MCF 10A (cell line): Measurements from ENCODE around the gene ZBTB22. TPM values are rescaled to one million over a fixed set of nuclear protein-coding genes. Genes with fewer than 3 reads are reported as not detected.
"Not testable (repeated sequence)": the region's sequence is repeated elsewhere in the genome, so short reads cannot be mapped to it uniquely, and the experiment has no call there.

ENCODE experiments used
- BruUV-seq: library from RNA; stranded (reverse); fragments of 400-500 nt; replicated peaks from 2 replicates; lab custom pipeline; 2021; lab: Mats Ljungman, UMichigan
- CTCF ChIA-PET: fragments of 300-600 bp; sonication (Branson Sonifier 250); formaldehyde crosslinking; extraction: SDS; loops from one replicate; lab custom pipeline; 2021; ENCODE audit warnings: antibody characterized with exemption, inconsistent platforms; lab: Yijun Ruan, JAX
- POLR2A ChIA-PET: fragments of 300-600, 350-650 bp; sonication (Branson Sonifier 250); formaldehyde crosslinking; extraction: SDS; loops from one replicate; lab custom pipeline; 2020; ENCODE audit warnings: antibody characterized with exemption, inconsistent platforms; lab: Yijun Ruan, JAX
- DNase-seq: peaks from one replicate; pipeline ENCODE4 v3.0.0-alpha.2; 2018; ENCODE audit not compliant: unreplicated experiment
- H3K27ac Mint-ChIP-seq: one replicate; pipeline ENCODE4 v1.8.0; 2022; ENCODE audit warnings: mild to moderate bottlenecking, low read depth, mixed read lengths; ENCODE audit not compliant: unreplicated experiment
- H3K27me3 Mint-ChIP-seq: one replicate; pipeline ENCODE4 v1.8.0; 2022; ENCODE audit warnings: mixed read lengths; ENCODE audit not compliant: insufficient read depth, unreplicated experiment
- H3K36me3 Mint-ChIP-seq: one replicate; pipeline ENCODE4 v1.8.0; 2022; ENCODE audit warnings: mild to moderate bottlenecking, moderate library complexity, mixed read lengths; ENCODE audit not compliant: insufficient read depth, unreplicated experiment
- H3K4me1 Mint-ChIP-seq: one replicate; pipeline ENCODE4 v1.8.0; 2022; ENCODE audit warnings: mixed read lengths; ENCODE audit not compliant: insufficient read depth, unreplicated experiment
- H3K4me3 Mint-ChIP-seq: one replicate; pipeline ENCODE4 v1.8.0; 2022; ENCODE audit warnings: mild to moderate bottlenecking, moderate library complexity, mixed read lengths; ENCODE audit not compliant: unreplicated experiment
- H3K9me3 Mint-ChIP-seq: one replicate; pipeline ENCODE4 v1.8.0; 2022; ENCODE audit warnings: mixed read lengths; ENCODE audit not compliant: unreplicated experiment
- intact Hi-C: fragments of 100-400 bp; cut with micrococcal nuclease; formaldehyde crosslinking; loops from 2 replicates; pipeline ENCODE4 v1.14.1; 2022
- total RNA-seq: library from RNA; stranded (reverse); gene quantifications from 2 replicates; pipeline ENCODE4 v1.2.3, GENCODE V29; 2022
- TF ChIP-seq, protein P1 (sequence below): fragments of 200-600 bp; IDR thresholded peaks from one replicate; pipeline ENCODE4 v1.8.0; 2022; ENCODE audit warnings: antibody characterized with exemption, mild to moderate bottlenecking; ENCODE audit not compliant: unreplicated experiment

ZBTB22 gene
- total RNA-seq, 1 experiment from 2014 or later = 12.3 TPM

GRCh38 chr6:33277663-33278391, 39.7 kb downstream of the ZBTB22 start:
- DNase-seq = no peak
- Mint-ChIP-seq H3K27me3 (no peaks in the 10 kb centered on the region), H3K36me3 (peaks cover 61% of the 10 kb centered on the region), H3K9me3 (no peaks in the 10 kb centered on the region), H3K4me1 (peaks cover 30% of the 10 kb centered on the region), H3K27ac (no peak overlapping the region), H3K4me3 (peak overlapping the region; percentile 99)
- intact Hi-C loops = loop anchor here (2.0 kb wide), 1 partner anchor 21 kb away; the partner anchor contains the start of gene RGL2
- no TSS peak for BruUV-seq
- TF ChIP-seq, protein P1, sequence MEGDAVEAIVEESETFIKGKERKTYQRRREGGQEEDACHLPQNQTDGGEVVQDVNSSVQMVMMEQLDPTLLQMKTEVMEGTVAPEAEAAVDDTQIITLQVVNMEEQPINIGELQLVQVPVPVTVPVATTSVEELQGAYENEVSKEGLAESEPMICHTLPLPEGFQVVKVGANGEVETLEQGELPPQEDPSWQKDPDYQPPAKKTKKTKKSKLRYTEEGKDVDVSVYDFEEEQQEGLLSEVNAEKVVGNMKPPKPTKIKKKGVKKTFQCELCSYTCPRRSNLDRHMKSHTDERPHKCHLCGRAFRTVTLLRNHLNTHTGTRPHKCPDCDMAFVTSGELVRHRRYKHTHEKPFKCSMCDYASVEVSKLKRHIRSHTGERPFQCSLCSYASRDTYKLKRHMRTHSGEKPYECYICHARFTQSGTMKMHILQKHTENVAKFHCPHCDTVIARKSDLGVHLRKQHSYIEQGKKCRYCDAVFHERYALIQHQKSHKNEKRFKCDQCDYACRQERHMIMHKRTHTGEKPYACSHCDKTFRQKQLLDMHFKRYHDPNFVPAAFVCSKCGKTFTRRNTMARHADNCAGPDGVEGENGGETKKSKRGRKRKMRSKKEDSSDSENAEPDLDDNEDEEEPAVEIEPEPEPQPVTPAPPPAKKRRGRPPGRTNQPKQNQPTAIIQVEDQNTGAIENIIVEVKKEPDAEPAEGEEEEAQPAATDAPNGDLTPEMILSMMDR = peak; percentile 13
- POLR2A ChIA-PET = interaction anchor here (0.6 to 5.6 kb wide), 20 partner anchors 11 to 306 kb away, joined by 3 to 73 read pairs (median 6); partner anchors contain the start of genes PFDN6, RGL2, RING1 and WDR46
- CTCF ChIA-PET = interaction anchor here (0.7 to 2.9 kb wide), 9 partner anchors 9 to 1098 kb away, joined by 3 to 18 read pairs (median 4); partner anchors contain the start of genes PFDN6 and WDR46

DNA sequence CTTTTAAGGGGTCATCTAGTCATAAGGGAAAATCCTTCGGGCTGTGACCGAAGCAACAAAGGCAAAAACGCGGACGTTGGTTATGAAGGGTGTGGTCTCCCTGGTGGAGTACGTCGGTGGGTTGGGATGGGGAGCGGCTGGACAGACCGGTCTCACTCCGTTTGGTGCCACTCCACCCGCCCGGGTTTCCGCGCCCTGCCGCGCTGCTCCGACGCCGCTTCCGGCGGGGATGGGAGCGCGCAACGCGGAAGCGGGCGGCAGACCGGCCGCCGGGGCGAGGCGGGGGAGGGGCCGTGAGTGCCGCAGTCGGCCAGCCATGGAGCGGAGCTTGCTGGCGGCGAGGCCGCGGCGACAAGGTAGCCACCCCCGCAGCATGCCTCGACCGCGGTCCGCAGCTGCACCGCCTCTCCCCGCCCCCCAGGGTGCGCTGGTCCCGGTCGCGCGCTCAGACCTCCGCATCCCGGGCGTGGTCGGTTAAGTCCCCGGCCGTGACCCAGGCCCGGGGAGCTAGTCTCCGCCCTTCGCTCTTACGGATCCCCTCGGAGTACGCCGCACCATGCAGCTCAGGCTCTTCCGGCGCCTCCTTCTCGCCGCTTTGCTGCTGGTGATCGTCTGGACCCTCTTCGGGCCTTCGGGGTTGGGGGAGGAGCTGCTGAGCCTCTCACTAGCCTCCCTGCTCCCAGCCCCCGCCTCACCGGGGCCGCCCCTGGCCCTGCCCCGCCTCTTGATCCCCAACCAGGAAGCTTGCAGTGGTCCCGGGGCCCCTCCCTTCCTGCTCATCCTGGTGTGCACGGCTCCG, 40.5 kb downstream of the ZBTB22 start, which contains the start of gene B3GALT4:
B3GALT4 (plus strand) TSS at position 260 of the 799 bp plus-strand sequence; CDS start at position 557, 297 bp downstream.
- TF ChIP-seq, protein P1 = peak; percentile 52
- no peaks in the 10 kb centered on the region for H3K9me3 Mint-ChIP-seq
- peak within 1 kb of the TSS; percentile 80 for H3K27ac Mint-ChIP-seq
- POLR2A ChIA-PET = interaction anchor here (0.6 to 5.6 kb wide), 20 partner anchors 12 to 1625 kb away, joined by 3 to 73 read pairs (median 5); partner anchors contain the start of genes MSH5, PFDN6, RGL2 and RING1
- intact Hi-C loops = no loop called here
- peaks cover 30% of the 10 kb centered on the region for H3K4me1 Mint-ChIP-seq
- H3K4me3 Mint-ChIP-seq = peak within 1 kb of the TSS; percentile 99
- DNase-seq = peak; percentile 72
- BruUV-seq = no TSS peak
- H3K36me3 Mint-ChIP-seq = peaks cover 67% of the 10 kb centered on the region
- H3K27me3 Mint-ChIP-seq = no peaks in the 10 kb centered on the region
- CTCF ChIA-PET = interaction anchor here (0.7 to 2.9 kb wide), 8 partner anchors 10 to 1098 kb away, joined by 3 to 18 read pairs (median 4); partner anchors contain the start of genes PFDN6 and WDR46

- intact Hi-C loops = no loop called here
- TF ChIP-seq, protein P1 = no peak
- Mint-ChIP-seq H3K4me1 (peaks cover 30% of the 10 kb centered on the region), H3K27me3 (no peaks in the 10 kb centered on the region), H3K27ac (peak overlapping the region; percentile 80), H3K36me3 (peaks cover 72% of the 10 kb centered on the region), H3K4me3 (peak overlapping the region; percentile 99), H3K9me3 (no peaks in the 10 kb centered on the region)
- no TSS peak for BruUV-seq
- ChIA-PET POLR2A (interaction anchor here (0.6 to 5.6 kb wide), 14 partner anchors 12 to 1536 kb away, joined by 3 to 73 read pairs (median 8); partner anchors contain the start of genes MSH5, PFDN6, RGL2 and RING1), CTCF (interaction anchor here (0.7 to 2.9 kb wide), 4 partner anchors 12 to 191 kb away, joined by 3 to 18 read pairs (median 3); partner anchors contain the start of genes PFDN6 and WDR46)
- DNase-seq = no peak
Measured at GRCh38 chr6:33276581-33276863, 41.0 kb downstream of the ZBTB22 start.

GRCh38 chr6:33275795-33276580, 41.6 kb downstream of the ZBTB22 start:
- H3K36me3 Mint-ChIP-seq = peaks cover 75% of the 10 kb centered on the region
- H3K4me1 Mint-ChIP-seq = peaks cover 30% of the 10 kb centered on the region
- H3K27me3 Mint-ChIP-seq, H3K9me3 Mint-ChIP-seq, BruUV-seq, DNase-seq, intact Hi-C loops: not testable (repeated sequence)
- ChIA-PET CTCF (interaction anchor here (0.6 to 2.9 kb wide), 5 partner anchors 10 to 382 kb away, joined by 3 to 18 read pairs (median 3); partner anchors contain the start of genes PFDN6 and WDR46), POLR2A (interaction anchor here (0.7 to 5.6 kb wide), 13 partner anchors 13 to 304 kb away, joined by 3 to 73 read pairs (median 10); partner anchors contain the start of genes PFDN6, RGL2, RING1 and WDR46)
- peak overlapping the region; percentile 99 for H3K4me3 Mint-ChIP-seq
- peak overlapping the region; percentile 80 for H3K27ac Mint-ChIP-seq
